NCI-H146 treated with DMSO at 0.1 percent for 48 hours (cell line): Measurements from ENCODE around the gene BAIAP3.

Experiments used
- DNase-seq: peaks from one replicate; lab custom pipeline; 2025; ENCODE audit not compliant: unreplicated experiment; lab: John Stamatoyannopoulos, UW

The BAIAP3 gene

DNA sequence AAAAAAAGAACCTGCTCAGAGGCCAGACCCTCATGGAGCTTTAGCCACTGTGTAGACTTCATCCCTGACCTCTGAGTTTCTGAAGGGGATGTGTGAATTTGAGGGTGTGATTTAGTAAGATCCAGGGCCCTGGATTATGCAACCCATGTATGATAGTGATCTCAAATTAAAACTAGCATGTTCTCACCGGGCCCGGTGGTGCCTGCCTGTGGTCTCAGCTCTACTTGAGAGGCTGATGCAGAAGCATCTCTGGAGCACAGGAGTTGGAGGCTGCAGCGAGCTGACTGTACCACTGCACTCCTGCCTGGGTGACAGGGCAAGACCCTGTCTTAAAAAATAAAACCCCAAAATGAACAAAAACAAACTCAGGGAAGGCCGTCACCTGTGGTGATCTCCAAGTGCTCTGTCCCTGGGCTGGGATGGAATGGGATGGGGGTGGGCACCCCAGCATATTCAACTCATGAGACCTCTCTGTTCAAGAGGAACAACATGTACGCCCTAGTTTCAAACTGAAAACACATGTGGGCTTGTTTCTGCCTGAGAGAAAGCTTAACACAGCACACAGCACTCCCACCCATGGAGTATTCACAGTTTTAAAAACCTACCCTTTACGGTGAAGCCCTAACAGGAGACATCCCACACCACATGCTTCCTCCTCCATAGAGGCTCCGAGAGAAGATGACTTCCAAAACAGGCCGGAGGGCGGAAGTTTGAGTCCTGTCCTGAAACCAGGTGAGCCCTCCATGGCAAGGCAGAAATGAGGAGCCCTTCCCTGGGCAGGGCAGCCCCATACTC lies 48.4 kb downstream of the BAIAP3 start:
- DNase-seq: no peak

DNA sequence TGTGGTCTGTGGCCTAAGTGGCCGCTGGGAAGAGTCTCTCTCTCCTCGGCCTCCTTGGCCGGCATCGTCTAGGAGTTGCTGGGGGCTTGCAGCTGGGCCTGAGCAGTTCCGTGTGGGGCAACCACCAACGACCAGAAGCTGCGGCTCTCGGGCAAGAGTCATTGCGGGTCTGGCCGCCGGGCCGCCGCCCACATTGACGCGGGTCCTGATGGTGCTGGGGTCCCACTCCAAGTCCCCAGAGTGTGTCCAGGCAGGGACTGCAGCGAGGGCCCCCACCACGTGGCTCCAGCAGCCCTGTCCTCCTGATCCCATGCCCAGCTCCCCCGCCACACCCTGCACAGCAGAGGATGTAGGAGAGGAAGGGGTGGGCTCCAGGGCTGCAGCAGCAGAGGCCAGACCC lies 50.1 kb downstream of the BAIAP3 start:
- no peak for DNase-seq

DNA sequence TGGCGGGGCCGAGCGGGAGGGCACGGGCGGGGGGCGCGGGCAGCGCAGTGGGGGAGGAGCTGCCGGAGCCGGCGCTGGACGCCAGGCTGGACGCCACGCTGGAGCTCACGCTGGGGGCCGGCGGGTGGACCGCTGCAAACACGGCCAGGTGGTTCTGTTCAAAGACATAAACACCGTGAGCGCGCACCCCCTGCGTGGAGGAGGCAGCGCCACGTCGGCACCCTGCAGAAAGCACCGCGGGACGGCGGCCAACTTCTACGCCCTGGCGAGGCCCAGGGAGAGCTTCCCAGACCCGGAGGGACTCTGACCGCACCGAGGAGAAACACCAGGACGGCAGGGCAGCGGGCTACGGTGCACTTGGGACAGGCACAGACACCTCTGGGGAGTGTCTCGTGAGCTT lies 51.8 kb downstream of the BAIAP3 start:
- DNase-seq: no peak

DNA sequence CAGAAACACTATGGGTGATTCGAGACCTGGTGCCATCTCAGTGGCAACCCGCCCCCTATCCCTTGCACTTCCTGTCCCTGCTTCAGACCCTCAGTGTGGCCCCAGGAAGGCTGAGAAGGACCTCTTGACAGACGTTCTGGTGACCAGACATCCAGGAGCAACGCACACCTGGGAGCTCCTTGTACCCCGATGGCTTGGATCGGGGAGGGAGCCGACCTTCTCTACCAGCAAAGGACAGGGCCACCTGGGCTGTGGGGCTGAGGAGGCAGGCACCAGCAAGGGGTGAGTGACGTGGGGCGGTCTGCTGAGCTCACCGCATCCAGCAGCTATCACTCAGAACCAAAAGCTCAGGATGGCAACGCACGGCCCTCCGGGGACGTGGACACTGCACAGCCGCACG lies 53.9 kb downstream of the BAIAP3 start:
- no peak for DNase-seq

DNA sequence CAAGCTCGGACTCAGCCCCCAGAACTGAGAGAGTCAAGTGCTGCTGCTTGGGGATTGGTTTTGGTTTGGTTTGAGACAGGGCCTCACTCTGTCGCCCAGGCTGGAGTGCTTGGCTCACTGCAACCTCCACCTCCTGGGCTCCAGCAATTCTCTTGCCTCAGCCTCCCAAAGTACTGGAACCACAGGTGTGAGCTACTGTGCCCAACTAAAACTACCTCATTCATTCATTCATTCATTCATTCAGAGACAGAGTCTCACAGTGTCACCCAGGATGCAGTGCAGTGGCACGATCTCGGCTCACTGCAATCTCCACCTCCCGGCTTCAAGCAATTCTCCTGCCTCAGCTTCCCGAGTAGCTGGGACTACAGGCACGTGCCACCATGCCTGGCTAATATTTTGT lies 56.3 kb downstream of the BAIAP3 start:
- DNase-seq: no peak

DNA sequence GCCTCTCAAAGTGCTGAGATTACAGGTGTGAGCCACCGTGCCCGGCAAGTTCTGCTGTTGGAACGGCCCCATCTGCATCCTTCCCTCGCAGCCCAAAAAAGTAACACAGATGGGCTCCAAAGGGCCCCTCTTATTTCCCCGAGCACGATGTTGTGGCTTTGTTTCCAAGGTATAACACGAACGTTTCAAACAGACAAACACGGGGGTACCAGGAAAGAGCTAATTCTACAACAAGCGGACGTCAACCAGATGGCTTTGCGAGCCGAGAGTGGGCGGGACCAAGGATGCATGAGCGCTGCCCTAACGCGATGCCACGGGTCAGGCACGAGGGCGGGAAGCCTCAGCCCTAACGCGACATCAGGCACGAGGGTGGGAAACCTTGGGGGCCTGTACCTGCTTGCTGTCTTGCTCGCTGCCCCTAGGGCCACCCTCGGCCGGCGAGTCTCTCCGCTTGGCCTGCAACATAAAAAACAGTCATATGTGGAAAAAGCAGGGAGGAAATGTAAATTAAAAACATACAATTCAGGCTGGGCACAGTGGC lies 56.9 kb downstream of the BAIAP3 start:
- DNase-seq: no peak

DNA sequence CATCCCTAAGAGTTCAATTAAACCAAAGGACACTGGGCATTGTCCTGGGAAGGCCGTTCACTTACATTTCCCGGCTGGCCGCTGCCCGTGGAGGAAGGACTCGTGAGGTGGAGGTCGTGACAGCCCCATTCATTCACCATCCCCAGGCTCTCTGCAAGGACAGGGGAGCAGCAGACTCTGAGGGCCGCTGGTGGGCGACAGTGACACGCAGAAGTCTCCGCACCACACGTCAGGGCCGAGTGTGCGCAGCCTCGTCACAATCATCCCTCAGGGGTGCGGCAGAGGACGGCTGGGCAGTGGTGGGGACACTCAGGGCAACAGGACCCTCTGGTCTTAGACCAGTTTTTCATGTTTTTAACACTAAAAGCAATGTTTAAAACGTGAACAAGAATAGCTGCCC lies 59.4 kb downstream of the BAIAP3 start:
- DNase-seq: no peak

DNA sequence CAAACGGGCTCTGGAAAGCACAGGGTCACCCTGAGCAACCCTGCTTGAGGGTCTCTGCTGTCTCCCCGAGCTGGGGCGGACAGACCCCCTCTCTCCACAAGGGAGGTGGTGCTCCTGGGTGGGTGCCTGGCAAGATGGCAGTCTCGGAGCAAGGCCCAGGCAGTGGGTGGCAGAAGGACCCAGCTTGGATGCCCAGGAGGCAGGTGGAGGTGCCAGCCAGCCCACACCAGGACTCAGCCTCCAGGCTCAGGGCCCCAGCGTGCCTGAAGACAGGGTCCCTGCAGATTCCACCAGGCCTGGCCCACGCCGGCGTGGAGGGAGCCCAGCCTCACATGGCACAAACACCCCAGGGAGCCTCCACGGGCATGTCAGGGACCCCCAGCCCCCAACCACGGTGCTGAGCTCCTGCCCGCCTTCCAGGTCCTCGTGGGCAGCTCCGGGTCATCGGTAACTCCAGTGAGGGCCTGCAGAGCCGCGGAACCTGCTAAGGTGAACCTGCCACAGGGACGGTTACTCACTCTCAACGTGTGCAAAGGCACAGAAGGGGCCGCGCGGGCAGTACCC lies 60.2 kb downstream of the BAIAP3 start:
- DNase-seq: no peak

DNA sequence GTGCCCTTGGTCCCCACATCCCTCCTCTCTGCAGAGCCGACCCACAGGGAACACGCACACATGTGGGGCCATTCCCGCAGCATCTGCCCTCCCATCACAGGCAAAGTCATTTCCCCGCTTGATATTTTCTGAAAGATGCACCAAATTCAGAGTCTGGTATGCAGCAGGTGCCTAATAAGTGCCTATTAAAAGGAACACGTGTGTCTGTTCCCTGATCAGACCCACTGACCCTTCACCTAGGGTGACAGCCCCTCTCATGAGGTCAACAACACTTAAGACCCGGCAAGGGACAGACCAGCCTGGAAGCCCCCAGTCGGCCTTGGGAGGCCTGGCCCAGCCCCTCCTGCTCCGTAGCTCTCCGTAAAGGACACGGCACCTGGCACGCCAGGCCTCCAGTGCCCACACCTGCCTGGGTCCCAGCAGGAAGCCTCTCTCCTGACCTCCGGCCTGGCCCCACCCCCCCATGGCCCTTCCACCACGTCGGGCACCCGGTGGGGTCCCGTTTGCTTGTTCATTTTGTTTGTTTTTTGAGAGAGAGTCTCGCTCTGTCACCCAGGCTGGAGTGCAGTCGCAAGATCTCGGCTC lies 61.0 kb downstream of the BAIAP3 start:
- DNase-seq: no peak

DNA sequence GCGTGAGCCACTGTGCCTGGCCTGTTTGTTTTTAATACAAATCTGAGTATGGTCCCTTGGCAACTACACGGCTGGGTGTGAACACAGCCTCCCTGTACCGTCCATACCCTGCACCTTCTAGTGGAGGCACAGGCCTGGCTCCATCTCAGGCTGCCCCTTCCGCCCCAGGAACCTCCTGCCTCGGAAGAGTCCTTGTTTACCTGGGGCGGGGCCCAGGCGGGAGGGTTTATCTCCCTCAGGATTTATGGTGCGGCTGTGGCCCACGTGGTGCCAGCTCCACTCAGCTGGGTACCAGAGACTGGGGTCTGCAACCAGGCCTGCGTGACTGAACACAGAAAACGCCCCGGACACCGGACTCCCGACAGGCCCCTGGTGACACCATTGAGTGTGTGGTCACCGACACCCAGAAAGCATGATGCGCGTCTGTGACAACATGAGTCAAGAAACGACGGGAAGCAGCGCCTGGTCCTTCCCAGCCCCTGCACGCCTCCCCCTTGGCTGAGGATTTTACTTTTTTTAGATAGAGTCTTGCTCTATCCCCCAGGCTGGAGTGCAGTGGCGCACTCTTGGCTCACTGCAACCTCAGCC lies 62.1 kb downstream of the BAIAP3 start:
- no peak for DNase-seq

DNA sequence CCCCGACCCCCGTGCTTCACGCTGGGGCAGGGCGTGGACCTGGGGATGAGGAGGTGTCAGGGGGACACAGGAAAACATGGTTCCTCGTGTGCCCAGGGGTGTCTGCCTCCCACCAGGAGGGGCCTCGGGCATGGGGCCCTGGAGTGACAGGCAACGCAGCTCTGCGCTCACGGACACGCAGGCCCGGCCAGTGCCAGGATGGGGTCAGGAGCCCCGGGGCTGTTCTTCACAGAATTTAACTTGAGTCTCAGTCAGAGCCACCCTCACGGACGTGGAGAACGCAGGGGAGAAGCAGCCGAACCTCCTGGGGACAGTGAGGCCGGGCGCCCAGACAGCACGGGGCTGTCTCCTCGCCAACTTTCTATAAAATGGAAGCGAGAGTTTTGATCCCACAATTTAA lies 64.3 kb downstream of the BAIAP3 start:
- DNase-seq: no peak

DNA sequence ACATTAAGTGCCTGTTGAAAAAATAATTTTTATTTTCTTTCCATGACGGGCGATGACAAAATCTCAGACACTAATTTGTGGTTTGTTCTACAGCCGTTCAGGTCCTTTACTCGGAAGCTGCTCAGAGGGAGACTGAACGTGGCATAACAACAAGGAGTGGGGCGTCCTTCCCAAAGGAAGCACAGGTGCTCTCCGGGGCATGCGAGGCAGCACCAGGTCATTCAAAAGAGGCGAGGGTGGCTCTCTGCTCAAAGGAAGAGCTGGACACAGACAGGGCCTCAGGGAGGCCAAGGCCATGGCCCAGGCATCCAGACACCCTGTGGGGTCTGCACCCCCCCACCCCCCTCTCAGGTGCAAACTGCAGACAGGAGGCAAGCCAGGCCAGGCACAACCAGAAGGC lies 64.9 kb downstream of the BAIAP3 start:
- no peak for DNase-seq
